HepG2 (cell line): Measurements from ENCODE around the gene SF3B6. TPM values are rescaled to one million over a fixed set of nuclear protein-coding genes. Genes with fewer than 3 reads are reported as not detected.
A peak's percentile ranks its signal among the peaks of the same experiment; 100 is the strongest.

Source experiments
- ATF7 ChIP-seq, 2 experiments: fragments of 450-650 bp in 1 of 2; sonication (generic) in 1 of 2; formaldehyde crosslinking in 1 of 2; IDR thresholded peaks; 2 replicates each; pipeline versions ENCODE4 v1.4.0 to v1.6.1; 2016 to 2020; ENCODE audit warnings: antibody characterized with exemption in 1 of 2, mild to moderate bottlenecking in 1 of 2, missing genetic modification reagents in 1 of 2
- CEBPB ChIP-seq: IDR thresholded peaks from 2 replicates; pipeline ENCODE4 v1.6.1; 2011; ENCODE audit warnings: low read depth, low read length, improper control_type of control experiment, borderline replicate concordance
- DMAP1 ChIP-seq: IDR thresholded peaks from 2 replicates; pipeline ENCODE4 v1.6.1; 2016
- HDAC1 ChIP-seq: sonication (generic); formaldehyde crosslinking; IDR thresholded peaks from 2 replicates; pipeline ENCODE4 v1.5.1; 2020; ENCODE audit warnings: mild to moderate bottlenecking, missing genetic modification reagents
- PTBP1 ChIP-seq: fragments of 200-400 bp; formaldehyde crosslinking; IDR thresholded peaks from 2 replicates; pipeline ENCODE4 v1.6.1; 2018; ENCODE audit warnings: low read length, low read depth; ENCODE audit not compliant: poor library complexity, severe bottlenecking
- TCF12 ChIP-seq, 2 experiments: fragments of 450-650 bp in 1 of 2; sonication (generic) in 1 of 2; formaldehyde crosslinking in 1 of 2; IDR thresholded peaks; 2 replicates each; pipeline versions ENCODE4 v1.6.1 to v1.8.0; 2017 to 2022; ENCODE audit warnings: antibody characterized with exemption in 1 of 2, mild to moderate bottlenecking in 1 of 2, missing genetic modification reagents in 1 of 2, moderate library complexity in 1 of 2
- ZC3H13 ChIP-seq: sonication (generic); formaldehyde crosslinking; IDR thresholded peaks from 2 replicates; pipeline ENCODE4 v1.8.1; 2023; ENCODE audit warnings: mild to moderate bottlenecking, missing genetic modification reagents, moderate library complexity
- ZFP62 ChIP-seq: sonication (generic); formaldehyde crosslinking; IDR thresholded peaks from 2 replicates; pipeline ENCODE4 v1.4.0; 2020; ENCODE audit warnings: missing genetic modification reagents
- ZNF205 ChIP-seq: IDR thresholded peaks from 2 replicates; pipeline ENCODE4 v1.6.1; 2018; ENCODE audit warnings: missing biosample characterization, missing genetic modification reagents
- ZNF260 ChIP-seq: sonication (generic); formaldehyde crosslinking; IDR thresholded peaks from 2 replicates; pipeline ENCODE4 v1.4.0; 2020; ENCODE audit warnings: missing genetic modification reagents, low read depth, mild to moderate bottlenecking, borderline replicate concordance
- ZSCAN20 ChIP-seq: sonication (generic); formaldehyde crosslinking; IDR thresholded peaks from 2 replicates; pipeline ENCODE4 v1.4.0; 2020; ENCODE audit warnings: missing genetic modification reagents, mild to moderate bottlenecking, borderline replicate concordance
- polyA plus RNA-seq, 8 experiments: library from polyadenylated mRNA; depleted of rRNA in 3 of 8; stranded (reverse) in 7 of 8; unstranded in 1 of 8; fragments of >200 nt; fragmentation: Illumina TruSeq in 4 of 8; extraction: Trizol in 4 of 8; gene quantifications; 2 replicates each; pipeline versions ENCODE4 v1.2.1 to v1.2.3, GENCODE V29; 2011 to 2016; ENCODE audit warnings: low read depth in 4 of 8, missing spikeins in 1 of 8, mixed read lengths in 1 of 8; ENCODE audit not compliant: insufficient read depth in 1 of 8
- total RNA-seq, 5 experiments: library from RNA; depleted of rRNA; stranded (reverse); fragments of >200 nt; fragmentation: Illumina TruSeq; extraction: Trizol; gene quantifications; 2 replicates each; pipeline ENCODE4 v1.2.3, GENCODE V29; 2016; ENCODE audit warnings: low read depth in 1 of 5
- TF ChIP-seq, protein P1 (sequence below): sonication (generic); formaldehyde crosslinking; IDR thresholded peaks from 2 replicates; pipeline ENCODE4 v1.4.0; 2020; ENCODE audit warnings: missing genetic modification reagents, mild to moderate bottlenecking, borderline replicate concordance
- TF ChIP-seq, protein P2 (sequence below): sonication (generic); formaldehyde crosslinking; IDR thresholded peaks from 2 replicates; pipeline ENCODE4 v1.4.0; 2020; ENCODE audit warnings: missing genetic modification reagents
- TF ChIP-seq, protein P3 (sequence below): sonication (generic); formaldehyde crosslinking; IDR thresholded peaks from 2 replicates; pipeline ENCODE4 v1.5.0; 2020; ENCODE audit warnings: missing genetic modification reagents
- TF ChIP-seq, protein P4 (sequence below): sonication (generic); formaldehyde crosslinking; IDR thresholded peaks from 2 replicates; pipeline ENCODE4 v1.8.1; 2022; ENCODE audit warnings: low read depth, mild to moderate bottlenecking, missing genetic modification reagents
- TF ChIP-seq, protein P5 (sequence below): sonication (generic); formaldehyde crosslinking; IDR thresholded peaks from 2 replicates; pipeline ENCODE4 v1.5.0; 2020; ENCODE audit warnings: missing genetic modification reagents
- TF ChIP-seq, protein P6 (sequence below): sonication (generic); formaldehyde crosslinking; conservative IDR thresholded peaks from 2 replicates; pipeline ENCODE4 v1.5.0; 2020; ENCODE audit warnings: missing genetic modification reagents

SF3B6 gene
- total and polyA plus RNA-seq, 2 of the 13 experiments (the other 11 are each of a cell fraction or from before 2014, with no cell fraction given), result 177 to 182 TPM

DNA sequence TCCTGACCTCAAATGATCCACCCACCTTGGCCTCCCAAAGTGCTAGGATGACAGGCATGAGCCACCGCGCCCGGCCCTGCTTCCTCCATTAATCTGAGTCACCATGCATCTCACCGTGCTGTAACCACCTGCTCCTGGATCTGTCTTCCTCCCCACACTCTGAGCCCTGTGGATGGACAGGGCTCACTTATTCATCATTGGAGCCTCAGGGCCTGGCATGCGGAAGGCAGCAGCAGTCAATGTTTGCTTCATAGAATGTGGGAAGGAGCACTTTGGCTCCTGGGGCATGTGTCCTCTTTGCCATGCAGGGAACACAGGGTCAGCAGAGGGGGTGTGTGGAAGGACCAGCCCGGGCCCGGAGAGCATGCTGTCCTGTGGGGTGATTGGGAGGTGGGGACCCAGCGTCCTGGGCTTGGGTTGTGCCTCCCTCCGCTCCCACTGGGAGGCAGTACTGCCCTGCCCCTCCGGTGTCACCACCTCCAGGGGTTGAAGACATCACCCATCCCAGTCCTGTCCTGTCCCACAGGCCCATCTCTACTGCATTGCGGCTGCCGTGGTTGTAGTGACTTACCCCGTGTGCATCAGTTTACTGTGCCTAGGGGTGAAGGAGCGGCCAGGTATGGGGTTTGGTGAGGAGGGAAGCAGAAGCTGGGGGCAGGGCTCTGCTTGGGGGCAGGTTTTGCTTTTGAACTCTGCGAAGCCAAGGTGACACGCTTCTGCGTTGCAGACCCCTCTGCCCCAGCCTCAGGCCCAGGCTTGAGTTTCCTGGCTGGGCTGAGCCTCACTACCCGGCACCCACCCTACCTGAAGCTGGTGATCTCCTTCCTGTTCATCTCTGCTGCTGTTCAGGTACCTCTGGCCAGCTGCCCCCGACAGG is 54.8 kb downstream of the SF3B6 start (continued):
- TF ChIP-seq, protein P1, sequence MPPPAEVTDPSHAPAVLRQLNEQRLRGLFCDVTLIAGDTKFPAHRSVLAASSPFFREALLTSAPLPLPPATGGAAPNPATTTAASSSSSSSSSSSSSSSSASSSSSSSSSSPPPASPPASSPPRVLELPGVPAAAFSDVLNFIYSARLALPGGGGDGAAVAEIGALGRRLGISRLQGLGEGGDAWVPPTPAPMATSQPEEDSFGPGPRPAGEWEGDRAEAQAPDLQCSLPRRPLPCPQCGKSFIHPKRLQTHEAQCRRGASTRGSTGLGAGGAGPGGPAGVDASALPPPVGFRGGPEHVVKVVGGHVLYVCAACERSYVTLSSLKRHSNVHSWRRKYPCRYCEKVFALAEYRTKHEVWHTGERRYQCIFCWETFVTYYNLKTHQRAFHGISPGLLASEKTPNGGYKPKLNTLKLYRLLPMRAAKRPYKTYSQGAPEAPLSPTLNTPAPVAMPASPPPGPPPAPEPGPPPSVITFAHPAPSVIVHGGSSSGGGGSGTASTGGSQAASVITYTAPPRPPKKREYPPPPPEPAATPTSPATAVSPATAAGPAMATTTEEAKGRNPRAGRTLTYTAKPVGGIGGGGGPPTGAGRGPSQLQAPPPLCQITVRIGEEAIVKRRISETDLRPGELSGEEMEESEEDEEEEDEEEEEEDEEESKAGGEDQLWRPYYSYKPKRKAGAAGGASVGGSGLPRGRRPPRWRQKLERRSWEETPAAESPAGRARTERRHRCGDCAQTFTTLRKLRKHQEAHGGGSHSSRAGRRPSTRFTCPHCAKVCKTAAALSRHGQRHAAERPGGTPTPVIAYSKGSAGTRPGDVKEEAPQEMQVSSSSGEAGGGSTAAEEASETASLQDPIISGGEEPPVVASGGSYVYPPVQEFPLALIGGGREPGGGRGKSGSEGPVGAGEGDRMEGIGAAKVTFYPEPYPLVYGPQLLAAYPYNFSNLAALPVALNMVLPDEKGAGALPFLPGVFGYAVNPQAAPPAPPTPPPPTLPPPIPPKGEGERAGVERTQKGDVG (CRISPR knock-in tag), result no peak
- no peak for TF ChIP-seq TCF12 (IDR thresholded peaks at IDR 0.05)
- no peak for TF ChIP-seq TCF12 (CRISPR knock-in tag; IDR thresholded peaks at IDR 0.05)
- TF ChIP-seq, protein P2, sequence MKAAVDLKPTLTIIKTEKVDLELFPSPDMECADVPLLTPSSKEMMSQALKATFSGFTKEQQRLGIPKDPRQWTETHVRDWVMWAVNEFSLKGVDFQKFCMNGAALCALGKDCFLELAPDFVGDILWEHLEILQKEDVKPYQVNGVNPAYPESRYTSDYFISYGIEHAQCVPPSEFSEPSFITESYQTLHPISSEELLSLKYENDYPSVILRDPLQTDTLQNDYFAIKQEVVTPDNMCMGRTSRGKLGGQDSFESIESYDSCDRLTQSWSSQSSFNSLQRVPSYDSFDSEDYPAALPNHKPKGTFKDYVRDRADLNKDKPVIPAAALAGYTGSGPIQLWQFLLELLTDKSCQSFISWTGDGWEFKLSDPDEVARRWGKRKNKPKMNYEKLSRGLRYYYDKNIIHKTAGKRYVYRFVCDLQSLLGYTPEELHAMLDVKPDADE (CRISPR knock-in tag), result no peak
- TF ChIP-seq ZNF205 (CRISPR knock-in tag), result 0 out of 2 replicates have a peak, but pooled peaks have one; percentile 13
- peak; percentile 51 for TF ChIP-seq PTBP1
- TF ChIP-seq ZC3H13, result no peak
- TF ChIP-seq, protein P3, sequence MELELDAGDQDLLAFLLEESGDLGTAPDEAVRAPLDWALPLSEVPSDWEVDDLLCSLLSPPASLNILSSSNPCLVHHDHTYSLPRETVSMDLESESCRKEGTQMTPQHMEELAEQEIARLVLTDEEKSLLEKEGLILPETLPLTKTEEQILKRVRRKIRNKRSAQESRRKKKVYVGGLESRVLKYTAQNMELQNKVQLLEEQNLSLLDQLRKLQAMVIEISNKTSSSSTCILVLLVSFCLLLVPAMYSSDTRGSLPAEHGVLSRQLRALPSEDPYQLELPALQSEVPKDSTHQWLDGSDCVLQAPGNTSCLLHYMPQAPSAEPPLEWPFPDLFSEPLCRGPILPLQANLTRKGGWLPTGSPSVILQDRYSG (CRISPR knock-in tag), result no peak
- TF ChIP-seq DMAP1 (CRISPR knock-in tag), result no peak
- TF ChIP-seq, protein P4, sequence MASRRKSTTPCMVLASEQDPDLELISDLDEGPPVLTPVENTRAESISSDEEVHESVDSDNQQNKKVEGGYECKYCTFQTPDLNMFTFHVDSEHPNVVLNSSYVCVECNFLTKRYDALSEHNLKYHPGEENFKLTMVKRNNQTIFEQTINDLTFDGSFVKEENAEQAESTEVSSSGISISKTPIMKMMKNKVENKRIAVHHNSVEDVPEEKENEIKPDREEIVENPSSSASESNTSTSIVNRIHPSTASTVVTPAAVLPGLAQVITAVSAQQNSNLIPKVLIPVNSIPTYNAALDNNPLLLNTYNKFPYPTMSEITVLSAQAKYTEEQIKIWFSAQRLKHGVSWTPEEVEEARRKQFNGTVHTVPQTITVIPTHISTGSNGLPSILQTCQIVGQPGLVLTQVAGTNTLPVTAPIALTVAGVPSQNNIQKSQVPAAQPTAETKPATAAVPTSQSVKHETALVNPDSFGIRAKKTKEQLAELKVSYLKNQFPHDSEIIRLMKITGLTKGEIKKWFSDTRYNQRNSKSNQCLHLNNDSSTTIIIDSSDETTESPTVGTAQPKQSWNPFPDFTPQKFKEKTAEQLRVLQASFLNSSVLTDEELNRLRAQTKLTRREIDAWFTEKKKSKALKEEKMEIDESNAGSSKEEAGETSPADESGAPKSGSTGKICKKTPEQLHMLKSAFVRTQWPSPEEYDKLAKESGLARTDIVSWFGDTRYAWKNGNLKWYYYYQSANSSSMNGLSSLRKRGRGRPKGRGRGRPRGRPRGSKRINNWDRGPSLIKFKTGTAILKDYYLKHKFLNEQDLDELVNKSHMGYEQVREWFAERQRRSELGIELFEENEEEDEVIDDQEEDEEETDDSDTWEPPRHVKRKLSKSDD (CRISPR knock-in tag), result no peak
- no peak; the same call in 1 of the 2 replicates for TF ChIP-seq HDAC1 (CRISPR knock-in tag)
- no peak for TF ChIP-seq ZFP62 (CRISPR knock-in tag)
- no peak for TF ChIP-seq ZSCAN20 (CRISPR knock-in tag)
- no peak for TF ChIP-seq CEBPB
- TF ChIP-seq, protein P5, sequence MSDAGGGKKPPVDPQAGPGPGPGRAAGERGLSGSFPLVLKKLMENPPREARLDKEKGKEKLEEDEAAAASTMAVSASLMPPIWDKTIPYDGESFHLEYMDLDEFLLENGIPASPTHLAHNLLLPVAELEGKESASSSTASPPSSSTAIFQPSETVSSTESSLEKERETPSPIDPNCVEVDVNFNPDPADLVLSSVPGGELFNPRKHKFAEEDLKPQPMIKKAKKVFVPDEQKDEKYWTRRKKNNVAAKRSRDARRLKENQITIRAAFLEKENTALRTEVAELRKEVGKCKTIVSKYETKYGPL (CRISPR knock-in tag), result no peak
- no peak for TF ChIP-seq ATF7 (IDR thresholded peaks at IDR 0.05)
- TF ChIP-seq ATF7 (CRISPR knock-in tag; IDR thresholded peaks at IDR 0.05), result no peak
- TF ChIP-seq, protein P6, sequence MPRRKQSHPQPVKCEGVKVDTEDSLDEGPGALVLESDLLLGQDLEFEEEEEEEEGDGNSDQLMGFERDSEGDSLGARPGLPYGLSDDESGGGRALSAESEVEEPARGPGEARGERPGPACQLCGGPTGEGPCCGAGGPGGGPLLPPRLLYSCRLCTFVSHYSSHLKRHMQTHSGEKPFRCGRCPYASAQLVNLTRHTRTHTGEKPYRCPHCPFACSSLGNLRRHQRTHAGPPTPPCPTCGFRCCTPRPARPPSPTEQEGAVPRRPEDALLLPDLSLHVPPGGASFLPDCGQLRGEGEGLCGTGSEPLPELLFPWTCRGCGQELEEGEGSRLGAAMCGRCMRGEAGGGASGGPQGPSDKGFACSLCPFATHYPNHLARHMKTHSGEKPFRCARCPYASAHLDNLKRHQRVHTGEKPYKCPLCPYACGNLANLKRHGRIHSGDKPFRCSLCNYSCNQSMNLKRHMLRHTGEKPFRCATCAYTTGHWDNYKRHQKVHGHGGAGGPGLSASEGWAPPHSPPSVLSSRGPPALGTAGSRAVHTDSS (CRISPR knock-in tag), result no peak
- no peak for TF ChIP-seq ZNF260 (CRISPR knock-in tag)
